HG03280 (cell line): Measurements from ENCODE around the gene ARSG.
"Not testable (repeated sequence)": the region's sequence is repeated elsewhere in the genome, so short reads cannot be mapped to it uniquely, and the experiment has no call there.

Source experiments
- ATAC-seq: cut with Tn5 transposase; IDR thresholded peaks from one replicate; pipeline ENCODE4 v1.9.1; 2021; ENCODE audit warnings: mild to moderate bottlenecking, moderate library complexity; ENCODE audit not compliant: unreplicated experiment

Gene ARSG

DNA sequence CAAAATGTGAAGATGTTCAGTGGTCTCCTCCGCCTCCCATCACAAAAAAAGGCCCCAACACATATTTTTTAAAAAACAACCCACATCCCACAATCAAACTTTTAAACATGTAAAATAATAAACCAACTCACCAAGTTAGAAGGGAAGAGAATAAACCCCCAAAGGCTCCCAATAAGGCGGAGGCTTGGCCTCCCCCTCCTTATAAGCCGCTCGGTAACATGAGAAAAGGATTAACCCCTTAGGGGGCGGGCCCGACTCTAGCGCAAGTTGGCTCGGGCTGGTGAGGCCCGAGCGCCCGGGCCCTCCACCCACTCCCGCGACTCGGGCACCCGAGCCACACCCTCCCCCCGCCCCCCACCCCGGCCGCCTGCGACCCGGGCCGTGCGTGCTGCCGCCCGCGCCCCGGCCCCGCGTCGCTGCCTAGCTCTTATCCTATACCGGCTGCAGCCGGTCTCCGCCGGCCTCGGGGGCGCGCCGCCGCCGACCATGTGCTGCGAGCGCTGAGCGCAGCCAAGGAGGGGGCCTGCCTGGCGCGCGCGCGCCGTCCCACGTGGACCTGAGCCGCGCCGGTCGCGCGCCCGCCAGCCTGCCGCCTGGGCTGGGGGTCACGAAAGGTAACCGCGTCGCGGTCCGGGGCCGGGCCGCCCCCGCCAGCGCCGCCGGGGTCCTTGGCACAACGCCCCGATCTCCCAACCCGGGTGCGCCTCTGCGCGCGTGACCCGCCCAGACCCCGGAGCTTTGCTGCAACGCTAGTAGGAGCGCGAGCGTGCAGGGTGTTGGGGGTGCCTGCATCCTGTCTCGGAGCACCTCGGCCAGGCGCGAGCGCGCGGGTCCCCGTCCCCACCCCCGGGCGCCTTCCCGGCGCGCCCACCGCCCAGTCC is at the start of gene ARSG, which contains the start of gene SLC16A6:
ARSG (plus strand) TSS at position 541 of the 881 bp plus-strand sequence. CDS start 15,999 bp downstream, outside the sequence.
SLC16A6 (minus strand) TSS at position 173 of the 881 bp plus-strand sequence. CDS start 12,807 bp downstream, outside the sequence.
- ATAC-seq, result peak; percentile 51

DNA sequence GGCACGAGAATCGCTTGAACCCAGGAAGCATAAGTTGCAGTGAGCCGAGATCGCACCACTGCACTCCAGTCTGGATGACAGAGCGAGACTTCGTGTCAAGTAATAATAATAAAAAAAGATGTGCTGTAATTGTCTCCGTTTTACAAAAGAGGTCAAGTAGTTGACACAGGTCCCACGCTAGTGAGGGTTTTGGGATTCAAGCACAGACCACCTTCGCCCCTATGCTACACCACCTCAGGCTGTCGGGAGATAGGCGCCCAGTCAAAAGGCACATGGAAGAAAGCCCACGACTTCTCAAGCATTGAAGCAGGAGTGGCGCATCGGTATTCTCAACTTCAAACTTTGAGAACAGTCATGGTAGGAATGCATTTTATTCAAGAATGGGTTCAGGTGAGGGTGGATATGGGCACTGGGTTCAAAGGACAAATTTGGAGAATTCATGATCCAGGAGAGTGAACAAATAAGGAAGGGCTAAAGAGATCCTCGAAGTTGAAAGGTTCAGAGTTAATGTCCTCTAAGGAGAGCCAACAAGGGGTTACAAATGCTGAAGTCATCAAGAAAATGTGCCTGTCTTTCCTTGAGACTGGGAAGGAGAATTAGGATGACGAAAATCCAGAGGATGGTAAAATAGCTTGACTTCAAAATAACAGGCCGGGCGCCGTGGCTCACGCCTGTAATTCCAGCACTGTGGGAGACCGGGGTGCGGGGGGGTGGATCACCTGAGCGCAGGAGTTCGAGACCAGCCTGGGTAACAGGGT is 44.8 kb upstream of the ARSG start:
- no peak for ATAC-seq

GRCh38 chr17:68247445-68248198 is 43.7 kb upstream of the ARSG start, which contains the start of gene AMZ2:
Gene AMZ2 (plus strand): TSS chr17:68248043. CDS start chr17:68250188, 2,145 bp downstream.
- peak; percentile 92 for ATAC-seq

DNA sequence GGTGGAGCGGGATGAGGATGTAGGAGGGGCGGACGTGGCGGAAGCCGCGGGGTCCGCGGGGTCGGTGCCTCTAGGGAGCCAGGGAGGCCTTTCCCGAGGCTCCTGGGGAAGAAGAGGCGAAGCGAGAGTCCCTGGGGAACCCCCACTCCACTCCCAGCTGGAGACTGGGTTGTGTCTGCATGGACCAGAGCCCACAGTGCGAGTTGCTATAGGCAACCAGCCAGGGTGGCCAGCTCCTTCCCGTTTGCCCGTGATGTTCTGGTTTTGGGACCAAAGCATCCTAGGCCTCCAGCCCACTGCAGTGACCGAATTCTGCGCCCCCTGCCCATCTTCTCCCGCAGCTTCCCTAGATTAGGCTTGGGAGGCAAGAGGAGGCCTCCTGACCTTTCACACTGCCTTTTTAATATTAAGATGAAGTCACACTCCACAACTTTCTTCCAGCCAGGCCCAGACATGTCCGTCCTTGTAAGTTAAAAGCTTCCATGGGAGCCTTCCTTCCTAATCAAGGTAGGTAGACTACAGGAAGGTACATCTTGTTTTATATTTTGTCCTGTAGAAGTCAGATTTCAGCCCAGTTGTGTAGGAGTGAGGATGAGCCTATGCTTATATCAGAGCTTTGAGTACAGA is 43.0 kb upstream of the ARSG start:
- peak; percentile 27 for ATAC-seq

DNA sequence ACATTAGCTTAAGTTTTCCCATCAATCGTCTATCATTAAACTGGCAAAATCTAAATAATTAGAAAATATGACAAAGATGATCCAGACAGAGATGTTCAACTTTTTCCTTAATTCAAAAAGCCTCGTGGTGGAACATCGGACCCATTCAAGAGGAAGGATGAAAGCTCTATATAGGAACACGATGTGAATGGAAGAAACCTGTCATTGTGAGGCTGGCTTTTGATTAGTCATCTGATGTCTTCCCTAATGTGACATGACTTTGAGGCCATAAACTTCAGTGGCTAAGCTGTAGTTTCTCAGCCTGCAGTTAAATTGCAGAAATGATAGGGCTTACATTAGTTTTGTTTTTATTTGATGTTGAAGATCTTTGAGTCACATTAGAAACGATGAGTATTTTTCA is 42.4 kb upstream of the ARSG start:
- ATAC-seq, result no peak

DNA sequence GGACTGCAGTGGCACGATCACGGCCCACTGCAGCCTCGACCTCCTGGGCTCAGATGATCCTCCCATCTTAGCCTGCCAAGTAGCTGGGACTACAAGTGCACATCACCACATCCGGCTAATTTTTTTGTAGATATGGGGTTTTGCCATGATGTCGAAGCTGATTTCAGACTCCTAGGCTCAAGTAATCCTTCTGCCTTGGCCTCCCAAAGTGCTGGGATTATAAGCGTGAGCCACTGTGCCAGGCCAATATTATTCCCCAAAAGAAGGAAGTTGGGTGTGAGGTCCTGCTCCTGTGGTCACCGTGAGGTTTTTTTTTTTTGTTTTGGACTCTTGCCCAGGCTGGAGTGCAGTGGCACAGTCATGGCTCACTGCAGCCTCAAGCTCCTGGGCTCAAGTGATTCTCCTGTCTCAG is 41.9 kb upstream of the ARSG start:
- ATAC-seq, result no peak

DNA sequence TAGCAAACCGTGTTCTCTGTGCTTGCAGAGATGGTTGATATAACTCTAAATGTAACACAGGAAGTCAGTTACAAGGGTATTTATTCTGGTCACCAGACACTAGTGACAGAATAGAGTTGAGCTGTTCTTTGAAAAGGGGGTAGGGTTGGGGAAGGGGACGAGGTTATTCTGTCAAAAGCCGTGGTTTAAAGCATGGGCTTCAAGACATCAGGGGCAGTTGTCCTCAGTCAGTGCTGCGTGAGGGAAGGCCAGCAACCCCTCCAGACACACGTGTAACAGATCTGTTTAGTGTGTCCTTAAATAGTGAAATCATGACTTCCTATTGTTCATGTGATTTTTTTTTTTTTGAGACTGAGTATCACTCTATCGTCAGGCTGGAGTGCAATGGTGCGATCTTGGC is 37.9 kb upstream of the ARSG start:
- not testable (repeated sequence) for ATAC-seq

DNA sequence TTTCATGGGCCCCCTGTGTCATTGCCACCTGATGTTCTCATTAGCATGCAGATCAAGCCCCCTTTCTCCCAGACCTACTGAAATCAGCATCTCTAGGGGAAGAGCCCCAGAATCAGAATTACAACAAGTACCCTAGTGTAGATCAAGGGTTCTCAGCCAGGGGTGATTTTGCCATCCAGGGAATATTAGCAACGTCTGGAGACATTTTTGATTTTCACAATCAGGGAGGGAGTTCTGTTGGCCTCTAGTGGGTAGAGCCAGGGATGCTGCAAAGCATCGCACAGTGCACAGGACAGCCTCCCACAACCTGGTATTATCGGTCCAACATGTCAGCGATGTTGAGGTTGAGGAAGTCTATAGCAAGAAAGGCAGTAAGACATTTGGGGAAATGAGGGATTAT is 36.1 kb upstream of the ARSG start:
- ATAC-seq, result no peak

DNA sequence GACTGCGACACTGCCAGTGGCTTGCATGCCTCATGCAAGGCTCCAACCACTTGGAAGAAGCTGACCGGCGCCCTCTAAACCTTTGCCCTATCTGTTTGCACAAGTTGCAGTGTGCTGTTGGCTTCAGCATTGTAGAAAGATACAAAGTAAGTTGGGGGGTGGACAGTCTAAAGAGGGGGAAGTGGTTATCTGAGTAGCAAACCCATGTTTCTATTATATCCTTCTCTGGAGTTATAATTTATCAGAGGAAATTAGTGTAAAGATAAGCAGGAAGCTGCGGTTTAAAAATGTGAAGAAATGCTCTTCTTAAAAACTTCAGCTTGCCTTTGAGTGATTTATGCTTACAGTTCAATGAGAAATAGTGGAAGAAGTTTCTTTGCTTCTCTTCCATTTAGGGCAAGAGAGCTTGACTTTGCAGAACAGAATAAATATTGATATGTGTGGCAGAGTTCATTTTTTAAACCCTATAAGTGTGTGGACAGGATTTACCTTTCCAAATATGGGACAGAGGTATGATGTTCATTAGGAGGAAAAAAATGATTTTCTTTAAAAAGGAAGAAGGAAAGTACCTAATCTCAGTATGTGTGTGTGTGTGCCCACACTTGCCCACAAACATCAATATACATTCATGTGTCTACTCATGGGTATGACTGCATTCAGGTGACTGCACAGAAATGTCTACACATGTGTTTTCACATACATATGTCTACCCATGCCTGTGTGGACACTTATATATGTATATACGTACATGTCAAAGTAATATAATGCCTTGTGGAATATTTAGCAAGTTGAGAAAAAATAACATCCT is 35.4 kb upstream of the ARSG start:
- ATAC-seq, result no peak

GRCh38 chr17:68256701-68257100 is 34.6 kb upstream of the ARSG start:
- ATAC-seq, result not testable (repeated sequence)

DNA sequence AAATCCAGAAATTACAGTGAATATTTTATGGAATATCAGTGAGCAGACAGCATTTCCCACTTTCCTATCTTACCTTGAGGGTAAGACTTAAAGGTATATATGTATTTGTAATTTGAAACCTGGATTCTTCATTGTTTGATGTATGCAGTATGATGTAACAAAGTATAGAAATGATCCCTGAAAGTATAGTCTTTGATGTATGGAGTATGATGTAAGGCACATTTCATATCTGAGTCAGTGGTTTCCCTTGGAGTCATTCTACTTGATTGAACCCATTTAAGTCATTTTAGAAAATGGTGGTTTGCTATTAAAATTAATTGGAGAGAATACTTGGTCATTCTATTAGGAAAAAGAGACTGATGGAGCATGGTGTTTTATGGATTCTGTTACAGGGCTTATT is 33.4 kb upstream of the ARSG start:
- no peak for ATAC-seq

DNA sequence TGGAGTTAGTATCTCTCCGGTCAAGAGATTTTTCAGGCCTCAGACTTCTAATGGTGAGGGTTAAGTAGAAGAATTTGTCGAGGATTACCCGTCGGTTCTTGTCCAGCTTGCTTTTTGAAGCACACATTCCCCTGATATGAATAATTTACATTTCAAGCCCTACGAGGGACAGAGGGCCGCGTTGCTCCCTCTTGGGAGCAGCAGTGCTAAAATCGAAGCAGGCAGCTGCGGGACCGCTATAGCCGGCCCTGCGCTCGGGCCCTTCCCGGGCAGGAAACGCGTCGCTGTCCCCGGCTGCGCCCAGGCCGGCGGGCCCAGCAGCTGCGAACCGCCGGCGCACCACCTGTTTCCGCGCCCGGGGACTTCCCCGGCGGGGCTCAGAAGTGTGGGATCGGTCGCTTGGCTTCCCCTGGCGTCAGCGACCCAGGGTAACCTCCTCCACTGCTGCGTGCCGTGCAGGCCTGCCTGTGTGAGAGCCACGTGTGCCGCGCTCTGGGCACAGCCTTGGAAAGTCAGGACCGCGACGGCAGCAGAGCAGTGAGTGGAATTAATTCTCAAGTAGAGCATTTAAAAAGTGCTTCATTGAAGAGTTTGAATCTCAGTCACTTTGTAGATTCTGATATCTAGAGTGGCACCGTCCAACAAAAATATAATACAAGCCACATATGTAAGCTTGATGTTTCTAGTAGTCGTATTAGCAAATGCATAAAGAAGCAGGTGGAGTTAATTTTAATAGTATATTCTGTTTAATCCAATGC is 32.2 kb upstream of the ARSG start:
- peak; percentile 86 for ATAC-seq

- ATAC-seq, result not testable (repeated sequence)
These were observed 31.7 kb upstream of the ARSG start for GRCh38 chr17:68259648-68259951.

GRCh38 chr17:68260051-68260762 is 31.1 kb upstream of the ARSG start:
- ATAC-seq, result no peak

DNA sequence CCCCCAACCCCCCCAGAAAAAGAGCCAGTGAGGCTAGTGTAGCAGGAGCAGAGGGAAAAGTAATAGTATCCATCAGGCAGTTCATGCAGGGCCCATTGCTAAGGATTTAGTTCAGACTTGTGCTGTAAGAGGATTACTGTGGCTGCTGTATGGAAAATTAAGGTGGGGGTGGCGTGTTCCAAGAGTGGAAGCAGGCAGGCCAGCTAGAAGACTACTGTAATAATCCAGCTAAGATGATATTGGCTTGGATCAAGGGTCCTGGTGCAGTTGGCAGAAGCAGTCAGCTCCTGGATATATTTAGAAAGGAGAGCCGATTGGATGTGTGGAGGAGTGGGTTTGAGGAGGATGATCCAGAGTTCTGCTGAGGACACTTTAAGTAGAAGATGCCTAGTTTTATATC is 28.8 kb upstream of the ARSG start:
- not testable (repeated sequence) for ATAC-seq

GRCh38 chr17:68263101-68263681 is 28.1 kb upstream of the ARSG start:
- ATAC-seq, result not testable (repeated sequence)

DNA sequence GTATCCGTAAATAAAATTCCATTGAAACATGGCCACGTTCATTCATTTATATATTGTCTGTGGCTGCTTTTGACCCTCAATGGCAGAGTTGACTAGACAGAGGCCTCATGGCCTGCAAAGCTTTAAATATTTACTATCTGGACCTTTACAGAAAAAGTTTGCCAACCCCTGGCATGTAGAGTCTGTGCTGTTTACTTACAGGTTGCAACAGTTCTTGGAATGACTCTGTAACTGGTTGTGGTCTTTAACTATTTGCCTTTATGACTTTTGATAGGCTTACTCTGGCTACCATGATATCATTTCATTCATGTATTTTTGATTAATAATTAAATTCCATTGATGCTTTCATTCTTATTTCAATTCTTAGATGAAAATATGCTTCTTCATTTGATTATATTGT is 25.5 kb upstream of the ARSG start:
- not testable (repeated sequence) for ATAC-seq

DNA sequence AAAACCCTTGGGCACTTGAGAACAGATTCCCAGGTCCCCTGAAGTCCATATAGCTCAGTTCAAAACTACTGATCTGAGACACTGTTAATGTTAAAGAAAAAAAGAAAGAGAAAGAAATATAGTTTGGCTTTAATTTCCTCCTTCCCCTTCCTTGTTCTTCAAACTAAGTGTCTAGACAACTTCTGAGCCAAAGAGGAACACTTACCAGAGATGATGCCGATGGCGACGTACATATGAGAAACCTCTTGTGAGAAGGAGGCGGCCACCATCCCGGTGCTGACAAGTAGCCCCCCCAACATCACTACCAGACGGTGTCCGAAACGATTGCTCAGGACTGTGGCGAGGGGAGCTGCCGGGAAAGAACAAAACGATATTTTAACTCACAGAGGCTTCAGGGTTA is 17.6 kb upstream of the ARSG start:
- no peak for ATAC-seq
